GM19351 (cell line): ENCODE data around the gene DGKQ.

Experiments used
- ATAC-seq: cut with Tn5 transposase; IDR thresholded peaks from one replicate; pipeline ENCODE4 v1.9.1; 2021; ENCODE audit warnings: mild to moderate bottlenecking, moderate library complexity; ENCODE audit not compliant: unreplicated experiment

DGKQ gene

GRCh38 chr4:963276-964225 is 9.8 kb downstream of the DGKQ start:
- no peak for ATAC-seq

- ATAC-seq = no peak
Measured at GRCh38 chr4:962231-963208, 10.8 kb downstream of the DGKQ start.

- ATAC-seq = no peak
Measured at GRCh38 chr4:961351-962230, 11.8 kb downstream of the DGKQ start.

- no peak for ATAC-seq
Measured at GRCh38 chr4:960636-961350, 12.6 kb downstream of the DGKQ start.

GRCh38 chr4:960140-960635 is 13.2 kb downstream of the DGKQ start:
- ATAC-seq = no peak

GRCh38 chr4:959338-960139 is 13.8 kb downstream of the DGKQ start:
- no peak for ATAC-seq

- no peak for ATAC-seq
Measured at GRCh38 chr4:958696-959337, 14.6 kb downstream of the DGKQ start.

- no peak for ATAC-seq
Measured at GRCh38 chr4:958314-958665, 15.1 kb downstream of the DGKQ start.

DNA sequence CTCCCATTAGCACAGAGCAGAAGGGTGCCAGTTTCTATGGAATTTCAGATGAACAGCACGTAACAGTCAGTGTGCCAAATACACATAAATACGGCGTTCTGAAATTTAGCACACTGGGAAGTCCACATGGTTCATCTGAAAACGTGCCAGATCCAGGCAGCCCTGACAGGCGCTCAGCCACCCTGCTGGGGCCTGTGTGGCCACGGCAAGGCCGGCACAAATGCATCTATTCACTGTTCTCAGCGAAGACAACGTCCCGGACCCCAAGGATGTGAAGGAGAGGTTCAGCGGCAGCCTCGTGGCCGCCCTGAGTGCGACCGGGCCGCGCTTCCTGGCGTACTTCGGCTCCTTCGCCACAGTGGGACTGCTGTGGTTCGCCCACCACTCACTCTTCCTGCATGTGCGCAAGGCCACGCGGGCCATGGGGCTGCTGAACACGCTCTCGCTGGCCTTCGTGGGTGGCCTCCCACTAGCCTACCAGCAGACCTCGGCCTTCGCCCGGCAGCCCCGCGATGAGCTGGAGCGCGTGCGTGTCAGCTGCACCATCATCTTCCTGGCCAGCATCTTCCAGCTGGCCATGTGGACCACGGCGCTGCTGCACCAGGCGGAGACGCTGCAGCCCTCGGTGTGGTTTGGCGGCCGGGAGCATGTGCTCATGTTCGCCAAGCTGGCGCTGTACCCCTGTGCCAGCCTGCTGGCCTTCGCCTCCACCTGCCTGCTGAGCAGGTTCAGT is 15.6 kb downstream of the DGKQ start:
- ATAC-seq = no peak

DNA sequence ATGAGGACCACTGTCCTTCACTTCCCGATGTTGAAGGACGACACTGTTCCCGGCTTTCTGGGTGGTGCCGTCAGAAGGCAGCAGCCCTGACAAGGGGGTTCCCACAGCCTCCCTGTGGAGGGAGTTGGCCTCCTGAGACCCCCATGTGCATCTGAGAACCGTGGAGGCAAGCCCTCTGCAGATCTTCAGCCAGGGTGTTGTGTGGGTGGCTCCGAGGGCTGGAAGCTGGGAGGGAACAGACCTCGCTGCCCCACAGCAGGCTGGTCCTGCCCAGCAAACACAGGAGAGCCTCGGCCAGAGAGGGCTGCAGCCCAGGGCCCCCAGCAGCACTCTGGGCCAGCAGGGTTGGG is 16.2 kb downstream of the DGKQ start:
- ATAC-seq = no peak

GRCh38 chr4:956531-957230 is 16.7 kb downstream of the DGKQ start:
- ATAC-seq = no peak

GRCh38 chr4:955931-956381 is 17.4 kb downstream of the DGKQ start:
- ATAC-seq = no peak

DNA sequence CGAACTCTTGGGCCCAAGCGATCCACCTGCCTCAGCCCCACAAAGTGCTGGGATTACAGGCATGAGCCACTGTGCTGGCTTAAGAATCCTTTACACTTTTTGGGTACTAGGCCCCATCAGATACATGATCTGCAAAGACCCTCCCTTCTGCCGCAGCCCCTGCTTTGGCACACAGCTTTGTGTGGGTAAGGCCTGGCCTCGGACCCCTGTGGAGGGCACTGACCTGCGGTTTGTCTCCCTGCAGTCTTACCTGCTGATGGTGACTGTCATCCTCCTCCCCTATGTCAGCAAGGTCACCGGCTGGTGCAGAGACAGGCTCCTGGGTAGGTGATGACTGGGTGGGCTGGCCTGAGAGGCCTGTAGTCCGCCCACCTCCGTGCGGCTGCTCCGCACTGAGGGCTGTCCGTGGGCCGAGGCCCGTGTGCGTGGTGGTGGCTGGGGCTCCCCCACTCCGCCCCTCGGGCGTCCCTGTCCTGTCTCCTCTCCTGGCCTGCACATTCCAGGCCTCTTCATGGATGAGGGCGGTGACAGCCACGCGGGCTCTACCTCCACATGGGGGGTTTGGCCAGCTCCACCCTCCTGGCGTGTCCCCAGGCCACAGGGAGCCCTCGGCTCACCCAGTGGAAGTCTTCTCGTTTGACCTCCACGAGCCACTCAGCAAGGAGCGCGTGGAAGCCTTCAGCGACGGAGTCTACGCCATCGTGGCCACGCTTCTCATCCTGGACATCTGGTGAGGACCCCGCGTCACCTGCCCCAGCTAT is 18.0 kb downstream of the DGKQ start:
- no peak for ATAC-seq

DNA sequence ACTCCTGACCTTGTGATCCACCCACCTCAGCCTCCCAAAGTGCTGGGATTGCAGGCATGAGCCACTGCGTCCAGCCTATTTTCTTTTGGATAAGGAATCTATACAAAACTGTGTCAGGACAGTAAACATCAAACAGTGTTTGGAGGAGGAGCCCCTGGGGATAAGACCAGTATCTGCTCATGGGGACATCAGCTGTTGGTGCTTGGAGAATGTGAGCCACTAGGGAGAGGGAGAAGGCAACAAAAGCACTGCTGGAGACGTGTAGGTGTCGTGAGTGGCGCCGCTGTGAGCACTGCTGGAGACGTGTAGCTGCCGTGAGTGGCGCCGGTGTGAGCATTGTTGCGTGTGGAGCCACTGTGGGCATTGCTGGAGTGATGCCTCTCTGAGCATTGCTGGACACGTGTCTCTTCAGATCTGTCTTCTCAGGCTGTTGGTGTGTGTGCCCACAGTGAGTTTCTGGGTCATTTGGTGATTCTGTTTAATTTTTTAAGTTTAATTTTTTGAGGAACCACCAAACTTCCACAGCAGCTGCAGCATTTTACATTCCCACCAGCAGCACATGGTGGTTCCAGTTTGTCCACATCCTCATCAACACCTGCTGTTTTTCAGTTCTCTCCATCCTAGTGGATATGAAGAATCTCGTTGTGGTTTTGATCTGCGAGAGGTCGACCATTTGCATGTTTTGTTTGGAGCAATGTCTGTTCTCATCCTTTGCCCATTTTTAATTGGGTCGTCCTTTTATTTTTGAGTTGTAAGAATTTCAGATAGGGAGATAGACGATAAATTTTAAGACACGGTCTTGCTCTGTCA is 19.0 kb downstream of the DGKQ start:
- no peak for ATAC-seq

DNA sequence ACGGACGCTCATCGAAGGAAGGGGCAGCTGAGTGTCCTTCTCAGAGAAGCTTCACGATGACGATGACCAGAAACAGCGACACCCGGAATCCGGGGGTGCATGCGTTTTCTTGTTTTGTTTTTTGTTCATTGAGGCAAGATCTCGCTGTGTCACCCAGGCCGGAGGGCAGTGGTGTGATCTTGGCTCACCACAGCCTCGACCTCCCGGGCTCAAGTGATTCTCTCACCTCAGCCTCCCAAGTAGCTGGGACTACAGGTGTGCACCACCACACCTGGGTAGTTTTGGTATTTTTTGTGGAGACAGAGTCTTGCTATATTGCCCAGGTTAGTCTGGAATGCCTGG is 19.8 kb downstream of the DGKQ start:
- ATAC-seq = no peak
